HG03095 (cell line): ENCODE measurements around the gene RABGAP1L.

Experiments
- ATAC-seq: cut with Tn5 transposase; IDR thresholded peaks from one replicate; pipeline ENCODE4 v1.9.1; 2021; ENCODE audit warnings: moderate library complexity; ENCODE audit not compliant: unreplicated experiment

Gene RABGAP1L

DNA sequence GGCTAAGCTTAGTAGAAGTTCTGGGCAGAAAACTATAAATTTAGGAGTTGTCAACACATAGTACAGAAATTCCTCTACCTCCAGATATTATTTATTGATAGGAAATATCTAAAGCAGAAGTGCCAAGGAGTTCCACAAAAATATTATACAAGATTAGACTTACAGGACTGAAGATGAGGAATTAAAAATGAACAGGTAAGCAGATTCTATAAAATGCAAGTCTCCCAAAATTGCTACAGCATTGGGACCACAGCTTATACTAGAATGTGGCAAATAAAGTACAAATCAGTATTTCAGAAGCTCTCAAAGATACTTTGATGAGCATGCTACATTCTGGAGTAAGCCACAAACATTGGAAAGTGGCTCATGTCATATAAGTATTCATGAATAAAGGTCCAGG lies 790.3 kb downstream of the RABGAP1L start:
- no peak for ATAC-seq

DNA sequence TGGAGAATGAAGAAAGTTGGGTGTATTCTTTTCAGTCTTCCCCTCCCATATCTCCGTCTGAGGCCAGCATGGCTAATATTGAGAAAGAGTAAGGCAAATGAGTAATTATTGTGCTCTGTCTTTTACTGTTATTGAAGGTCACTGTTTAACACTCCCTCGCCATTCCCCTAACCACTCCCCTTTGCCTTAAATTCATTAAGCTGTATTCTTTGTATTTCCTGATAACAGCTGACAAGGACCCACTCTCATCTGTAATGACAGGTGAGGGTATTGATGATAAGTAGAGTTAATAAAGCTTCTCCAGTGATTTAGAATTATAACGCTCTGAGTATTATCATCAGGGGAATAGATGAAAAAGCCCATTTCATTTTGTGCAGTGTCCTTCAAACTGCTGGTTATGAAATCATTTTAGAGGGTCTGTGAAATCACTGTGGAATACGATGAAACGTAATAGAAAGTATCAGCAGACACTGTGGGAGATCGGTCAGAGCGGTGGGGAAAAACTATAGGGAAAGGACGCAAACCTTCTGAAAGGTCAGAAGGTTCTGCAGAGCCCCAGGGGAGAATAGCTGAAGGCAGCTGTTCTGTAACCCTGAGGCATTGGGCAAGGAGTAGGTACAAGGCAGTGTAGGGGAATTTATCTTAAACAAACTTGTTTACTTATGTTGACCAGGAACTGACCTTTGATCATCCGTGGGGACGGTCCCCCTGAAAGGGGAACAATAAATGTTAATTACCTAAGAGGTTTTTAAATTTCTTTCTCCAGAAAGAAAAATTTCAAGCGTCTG lies 794.2 kb downstream of the RABGAP1L start:
- ATAC-seq: peak; percentile 46

- ATAC-seq: no peak
Measured at GRCh38 chr1:174954073-174954460, 794.7 kb downstream of the RABGAP1L start.

DNA sequence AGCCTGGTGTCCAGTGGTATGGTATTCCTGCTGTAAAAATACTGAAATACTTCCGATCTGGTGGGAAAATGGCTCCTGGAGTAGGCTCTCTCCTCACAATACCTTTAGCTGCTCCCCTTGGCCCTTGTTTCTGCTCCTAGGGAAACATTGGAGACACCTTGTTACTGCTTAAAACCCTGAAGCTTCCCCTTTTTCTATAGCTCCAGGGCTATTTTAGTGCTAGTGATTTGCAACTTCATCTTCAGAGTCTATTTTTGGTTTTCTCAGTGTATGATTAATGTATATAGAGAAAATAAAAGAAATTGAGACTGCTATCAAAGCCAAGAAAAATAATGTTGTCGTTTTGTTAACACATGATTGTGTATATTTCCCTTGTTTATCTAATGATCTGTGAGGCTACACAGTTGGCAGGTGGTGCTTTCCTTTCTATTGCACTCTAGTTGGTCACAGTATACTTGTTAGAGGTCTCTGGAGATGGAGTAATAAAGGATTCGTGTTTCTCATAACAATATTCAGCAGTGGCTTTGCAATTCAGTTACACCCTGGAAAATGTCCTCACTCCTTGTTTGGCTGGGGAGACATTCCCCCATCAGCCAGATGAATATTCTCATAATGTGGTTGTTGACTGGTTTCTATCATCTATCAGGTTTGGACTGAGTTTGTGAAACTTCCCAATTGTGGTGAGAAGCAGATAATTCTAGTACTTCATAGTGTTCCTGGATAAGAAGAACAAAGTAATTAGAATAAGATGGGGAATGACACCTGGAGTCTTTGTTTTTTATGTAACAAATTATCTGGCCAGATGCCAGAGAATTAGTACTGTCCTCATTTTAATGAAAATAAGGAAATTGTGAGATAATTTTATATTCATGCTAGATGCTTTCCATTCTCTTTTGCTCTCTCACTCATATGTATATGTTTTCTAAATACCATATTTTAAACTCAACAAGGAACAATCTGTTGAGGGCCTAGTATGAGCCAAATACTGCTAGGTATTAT lies 795.6 kb downstream of the RABGAP1L start:
- ATAC-seq: no peak

GRCh38 chr1:174956086-174956485 lies 796.8 kb downstream of the RABGAP1L start:
- no peak for ATAC-seq

DNA sequence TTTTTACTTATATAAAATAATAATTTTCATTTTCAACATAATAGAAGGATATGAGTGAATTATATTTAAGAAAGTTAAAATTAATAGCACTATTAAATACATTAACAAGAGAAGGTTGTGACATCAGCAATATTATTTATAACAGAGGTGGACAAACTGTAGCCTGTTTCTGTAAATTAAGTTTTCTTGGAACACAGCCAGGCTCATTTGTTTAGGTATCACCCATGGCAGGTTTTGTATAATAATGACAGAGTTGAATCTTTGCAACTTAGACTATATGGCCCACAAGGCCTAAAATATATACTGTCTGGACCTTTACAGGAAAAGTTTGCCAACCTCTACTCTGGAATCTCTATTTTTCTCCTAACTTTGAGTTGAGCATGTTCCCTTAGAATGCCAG lies 797.7 kb downstream of the RABGAP1L start:
- no peak for ATAC-seq

GRCh38 chr1:174957829-174958228 lies 798.5 kb downstream of the RABGAP1L start:
- no peak for ATAC-seq

DNA sequence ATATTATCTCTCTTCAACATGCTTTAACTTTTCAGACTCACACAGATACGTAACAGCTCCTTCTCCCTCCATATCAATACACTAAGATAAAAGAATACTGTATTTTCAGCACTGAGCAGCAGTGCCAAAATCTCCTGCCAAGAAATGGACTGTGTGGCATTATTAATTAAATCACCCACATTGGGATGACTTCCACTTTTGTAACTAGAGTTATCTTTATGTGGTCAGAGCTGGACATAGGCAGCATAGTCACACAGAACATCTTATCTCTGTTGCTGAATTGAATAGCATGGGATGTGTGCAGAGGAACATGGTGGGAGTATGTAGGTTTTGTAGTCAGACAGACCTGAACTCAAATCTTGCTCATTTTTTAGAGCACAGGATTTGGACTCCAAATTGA lies 799.1 kb downstream of the RABGAP1L start:
- ATAC-seq: no peak

DNA sequence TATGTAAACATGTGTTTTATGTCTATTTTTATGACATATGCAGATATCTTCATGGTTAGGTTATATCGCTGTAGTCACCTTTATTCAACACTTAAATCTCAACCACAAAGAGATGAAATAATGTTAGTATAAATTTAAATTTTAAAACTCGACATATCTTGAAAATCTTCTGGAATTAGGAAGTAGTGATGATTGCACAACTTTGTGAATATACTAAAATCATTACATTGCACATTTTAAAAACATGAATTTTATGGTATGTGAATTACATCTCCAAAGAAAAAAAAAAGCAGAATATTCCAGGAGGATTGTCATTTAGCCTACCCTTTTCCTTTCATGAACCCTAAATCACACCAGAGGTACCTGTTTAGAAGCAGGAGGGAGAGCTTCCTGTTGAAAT lies 801.0 kb downstream of the RABGAP1L start:
- no peak for ATAC-seq

DNA sequence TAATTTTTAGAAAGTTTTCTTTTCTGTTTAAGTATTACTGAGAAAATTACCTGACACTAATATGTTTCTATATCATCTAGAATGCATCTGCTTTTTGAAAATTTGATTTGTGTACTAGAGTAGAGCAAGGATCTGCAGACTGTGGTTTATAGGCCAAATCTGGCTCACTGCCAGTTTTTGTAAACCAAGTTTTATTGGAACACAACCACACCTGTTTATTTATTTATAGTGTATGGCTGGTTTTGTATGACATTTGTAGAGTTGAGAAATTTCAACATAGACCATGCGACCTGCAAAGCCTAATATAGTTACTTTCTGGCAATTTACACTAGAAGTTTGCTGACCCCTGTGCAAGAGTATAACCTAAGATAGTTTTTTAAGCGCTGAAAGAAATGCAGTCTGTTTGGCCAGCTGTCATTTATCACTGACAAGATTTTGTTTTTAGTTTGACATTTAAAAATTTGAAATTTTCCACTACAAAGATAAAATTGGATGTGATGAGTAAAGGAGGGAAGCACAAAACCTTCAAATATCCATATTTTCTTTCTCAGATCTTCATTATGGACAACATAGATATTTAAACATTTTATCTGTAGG lies 804.3 kb downstream of the RABGAP1L start:
- ATAC-seq: no peak

- no peak for ATAC-seq
Measured at GRCh38 chr1:174964261-174964971, 805.1 kb downstream of the RABGAP1L start.

- ATAC-seq: no peak
Measured at GRCh38 chr1:174964972-174965361, 805.6 kb downstream of the RABGAP1L start.

DNA sequence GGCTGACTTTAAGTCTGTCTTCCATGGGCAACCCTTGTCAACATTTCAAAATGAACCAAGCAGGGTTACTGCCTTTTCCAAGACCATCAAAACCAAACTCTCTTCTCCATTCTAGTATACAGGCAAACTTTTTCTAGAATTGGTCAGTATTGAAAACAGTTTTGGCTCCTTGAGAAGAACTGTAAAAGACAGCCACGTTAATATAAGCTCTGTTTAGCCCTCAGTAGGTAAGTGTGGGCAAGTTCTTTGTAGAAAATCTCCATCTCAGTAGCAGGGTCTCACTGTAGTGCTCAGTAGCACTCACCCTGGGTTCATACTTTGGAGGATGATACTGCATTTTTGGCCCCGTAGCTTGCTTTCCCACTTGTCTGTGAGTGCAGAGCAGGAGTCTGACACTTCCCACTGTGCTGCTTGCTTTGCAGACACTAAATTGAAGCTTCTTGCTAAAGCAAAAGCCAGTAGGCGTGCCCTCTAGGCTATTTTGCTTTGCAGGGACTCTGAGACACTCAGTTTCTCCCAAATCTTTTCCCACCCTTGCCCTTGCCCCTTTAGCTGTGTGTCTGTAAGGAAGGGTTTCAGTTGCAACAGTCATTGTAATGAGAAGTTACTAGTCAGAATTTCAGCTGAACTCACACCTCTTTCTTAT lies 806.2 kb downstream of the RABGAP1L start:
- no peak for ATAC-seq

DNA sequence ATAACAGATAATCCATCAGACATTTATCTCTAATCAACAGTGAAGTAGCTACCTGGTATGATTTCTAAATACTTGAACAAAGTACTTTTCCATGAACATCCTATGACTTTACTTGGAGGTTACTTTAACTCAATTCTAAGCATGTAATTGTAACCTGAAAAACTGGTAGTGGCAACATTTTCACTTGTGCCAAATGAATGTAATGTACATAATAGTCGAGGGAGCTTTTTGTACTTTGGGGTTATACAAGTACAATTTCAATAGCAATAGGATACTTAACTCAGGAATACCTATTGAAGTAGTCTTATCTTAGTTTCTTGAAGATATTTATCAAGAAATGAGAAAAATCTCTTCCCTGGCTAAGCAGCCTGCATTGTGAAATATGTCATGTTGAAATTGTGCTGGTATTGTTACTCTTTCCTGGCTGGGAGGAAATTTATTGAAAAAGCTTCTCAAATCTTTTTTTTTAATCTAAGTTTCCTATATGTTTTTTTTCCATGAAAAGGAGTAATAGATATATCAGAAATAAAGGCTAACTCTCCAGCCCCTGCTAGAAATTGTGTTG lies 806.8 kb downstream of the RABGAP1L start:
- ATAC-seq: no peak

- ATAC-seq: no peak
Measured at GRCh38 chr1:174967845-174968705, 808.8 kb downstream of the RABGAP1L start.

DNA sequence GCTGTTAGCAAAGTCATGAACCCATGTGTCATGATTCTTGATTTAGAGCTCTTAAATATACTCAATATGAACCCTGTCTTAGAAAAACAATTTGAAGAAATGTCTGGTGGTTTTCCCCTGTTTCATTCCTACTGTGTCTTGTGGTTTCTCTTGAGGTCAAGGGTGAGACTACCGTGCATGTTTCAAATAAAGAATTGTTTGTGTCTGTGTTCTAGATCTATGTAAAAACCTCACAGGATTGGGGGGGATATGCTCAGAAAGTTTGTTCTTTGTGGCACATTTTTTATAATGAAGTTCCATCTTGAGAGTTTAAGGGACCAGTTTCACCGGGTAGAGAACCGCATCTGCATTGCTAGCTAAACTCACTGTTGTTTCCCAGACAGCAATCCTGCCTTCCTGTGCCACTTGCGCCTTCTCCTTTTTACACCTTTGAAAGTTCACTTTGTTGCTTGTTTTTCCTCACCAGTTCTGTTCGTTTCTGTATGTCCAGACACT lies 809.5 kb downstream of the RABGAP1L start:
- ATAC-seq: peak; percentile 81

DNA sequence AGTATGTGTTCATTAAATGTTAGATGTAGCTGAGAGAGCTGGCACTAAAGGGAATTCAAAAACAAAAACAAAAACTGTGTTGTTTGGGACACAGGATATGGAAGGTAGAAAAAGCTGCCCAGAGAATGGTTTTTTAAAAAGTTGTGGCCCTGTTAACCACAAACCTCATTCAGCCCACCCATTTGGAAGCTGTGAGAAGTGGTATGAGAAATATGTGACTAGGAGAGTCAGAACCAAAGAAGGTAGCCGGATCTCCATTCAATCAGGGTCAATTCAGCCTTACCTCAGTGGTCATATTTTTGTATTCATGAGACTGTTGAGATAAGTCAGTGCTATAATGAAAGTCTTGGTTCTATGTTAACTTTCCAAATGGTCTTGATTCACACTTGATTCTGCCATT lies 810.7 kb downstream of the RABGAP1L start:
- no peak for ATAC-seq

DNA sequence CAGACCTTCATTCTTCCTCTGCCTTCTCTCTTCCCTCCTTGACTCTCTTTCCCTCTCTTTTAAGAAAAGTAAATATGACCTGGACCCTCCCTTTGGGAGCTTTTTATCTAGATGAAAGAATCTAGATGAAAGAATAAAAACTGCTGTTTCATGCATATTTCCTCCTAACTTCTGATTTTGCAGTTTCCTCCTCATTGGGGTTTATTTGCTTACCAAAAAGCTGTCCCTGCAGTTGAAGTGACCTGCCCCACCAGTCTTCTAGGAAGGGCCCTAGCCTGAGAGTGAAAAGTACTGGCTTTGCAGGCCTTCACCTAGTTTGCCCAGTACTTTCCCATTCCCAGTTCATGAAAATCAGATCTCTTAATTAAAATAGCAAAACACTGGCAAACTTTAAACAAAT lies 812.1 kb downstream of the RABGAP1L start:
- ATAC-seq: no peak

DNA sequence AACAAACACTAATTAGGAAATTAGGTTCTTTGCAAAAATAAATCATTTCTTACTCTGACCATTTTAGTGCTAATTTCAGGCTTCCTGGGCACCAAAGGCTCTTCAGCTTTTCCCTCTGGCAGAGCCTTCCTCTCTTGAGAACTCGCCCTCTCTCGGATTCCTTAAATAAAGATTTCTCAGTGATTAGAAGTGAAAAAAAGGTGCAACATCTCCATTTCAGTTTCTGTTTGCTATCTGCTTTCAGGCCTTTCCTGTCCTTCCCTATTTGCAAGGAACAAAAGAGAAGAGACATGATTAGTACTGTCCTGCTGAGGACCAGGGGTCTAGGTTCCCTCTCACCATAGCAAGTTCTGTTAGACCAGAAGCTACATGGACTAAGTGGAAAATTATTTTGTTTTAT lies 812.6 kb downstream of the RABGAP1L start:
- no peak for ATAC-seq
